Endothelial cell of umbilical vein (primary cell): ENCODE results near the gene POGZ. TPM values are rescaled to one million over a fixed set of nuclear protein-coding genes. Genes with fewer than 3 reads are reported as not detected.

ENCODE experiments used
- BruUV-seq: library from RNA; stranded (reverse); fragments of 400-500 nt; replicated peaks from 2 replicates; lab custom pipeline; 2021; lab: Mats Ljungman, UMichigan
- CTCF ChIA-PET: fragments of 300-600, 350-600 bp; sonication (Branson Sonifier 250); formaldehyde crosslinking; loops from one replicate; lab custom pipeline; 2021; ENCODE audit warnings: antibody characterized with exemption, inconsistent platforms; lab: Charles Lee
- POLR2A ChIA-PET: fragments of 300-600, 350-600 bp; sonication (Branson Sonifier 250); formaldehyde crosslinking; loops from one replicate; lab custom pipeline; 2021; ENCODE audit warnings: antibody characterized with exemption, inconsistent platforms; lab: Charles Lee
- DNase-seq: peaks from one replicate; pipeline ENCODE4 v3.0.0-alpha.2; 2011; ENCODE audit warnings: low read depth, low spot score
- FAIRE-seq: peaks from 2 replicates; lab custom pipeline; 2011; peaks lifted over from hg19 to GRCh38; lab: Jason Lieb, UNC
- H2AFZ ChIP-seq: 2 replicates; pipeline ENCODE4 v1.6.0; 2012; ENCODE audit warnings: low read depth, low read length, control low read depth, inconsistent platforms
- H3K27ac ChIP-seq: 2 replicates; pipeline ENCODE4 v1.5.1; 2011; ENCODE audit warnings: low read depth, mild to moderate bottlenecking, control low read depth, low read length, moderate library complexity; ENCODE audit not compliant: insufficient read depth
- H3K27me3 ChIP-seq, 2 experiments: 2 replicates each; pipeline versions ENCODE4 v1.6.0 to v1.6.1; 2011; ENCODE audit warnings: low read length in 2 of 2, mixed read lengths in 1 of 2; ENCODE audit not compliant: control insufficient read depth in 2 of 2, insufficient read depth in 2 of 2
- H3K36me3 ChIP-seq, 2 experiments: 2 replicates in 1 of 2; 3 replicates in 1 of 2; pipeline ENCODE4 v1.5.1; 2011; ENCODE audit warnings: low read length in 2 of 2, mild to moderate bottlenecking in 1 of 2, moderate library complexity in 1 of 2; ENCODE audit not compliant: control insufficient read depth in 2 of 2, insufficient read depth in 2 of 2; ENCODE audit errors: extremely low read depth in 1 of 2
- H3K4me1 ChIP-seq: 3 replicates; pipeline ENCODE4 v1.5.1; 2011; ENCODE audit warnings: mild to moderate bottlenecking, low read length; ENCODE audit not compliant: control insufficient read depth, insufficient read depth; ENCODE audit errors: extremely low read depth
- H3K4me2 ChIP-seq: 2 replicates; pipeline ENCODE4 v1.6.1; 2011; ENCODE audit warnings: low read length, control low read depth, mixed read lengths; ENCODE audit not compliant: insufficient read depth
- H3K4me3 ChIP-seq, 3 experiments: fragments of 200-600 bp in 1 of 3; sonication (generic), shearing (Covaris generic) in 1 of 3; replicated peaks in 1 of 3; 2 replicates each; pipeline ENCODE4 v1.5.1; 2011 to 2016; ENCODE audit warnings: control low read depth in 3 of 3, low read length in 3 of 3, mild to moderate bottlenecking in 2 of 3, inconsistent platforms in 1 of 3, low read depth in 1 of 3, moderate library complexity in 1 of 3; ENCODE audit not compliant: insufficient read depth in 1 of 3
- H3K79me2 ChIP-seq: 2 replicates; pipeline ENCODE4 v1.6.0; 2012; ENCODE audit warnings: low read length, inconsistent platforms; ENCODE audit not compliant: control insufficient read depth, insufficient read depth
- H3K9ac ChIP-seq: replicated peaks from 2 replicates; pipeline ENCODE3; 2011; ENCODE audit warnings: low read length, control low read depth; ENCODE audit not compliant: insufficient read depth; ENCODE audit errors: extremely low read depth
- H3K9me1 ChIP-seq: replicated peaks from 3 replicates; pipeline ENCODE4 v1.6.0; 2011; ENCODE audit warnings: mild to moderate bottlenecking, low read length; ENCODE audit not compliant: control insufficient read depth, insufficient read depth; ENCODE audit errors: extremely low read depth
- H3K9me3 ChIP-seq: replicated peaks from 2 replicates; pipeline ENCODE4 v1.5.1; 2012; ENCODE audit warnings: low read length, inconsistent platforms; ENCODE audit not compliant: control insufficient read depth, insufficient read depth
- H4K20me1 ChIP-seq: replicated peaks from 2 replicates; pipeline ENCODE3; 2011; ENCODE audit warnings: mild to moderate bottlenecking, low read length; ENCODE audit not compliant: control insufficient read depth, insufficient read depth; ENCODE audit errors: extremely low read depth
- EZH2 ChIP-seq: IDR thresholded peaks from 2 replicates; pipeline ENCODE4 v1.6.1; 2012; ENCODE audit warnings: borderline replicate concordance, low read depth, mild to moderate bottlenecking, moderate library complexity, low read length, inconsistent platforms; ENCODE audit not compliant: severe bottlenecking
- FOS ChIP-seq: IDR thresholded peaks from 2 replicates; pipeline ENCODE4 v1.6.1; 2011; ENCODE audit warnings: mild to moderate bottlenecking, low read length, moderate library complexity, borderline replicate concordance; ENCODE audit not compliant: insufficient read depth
- GATA2 ChIP-seq: IDR thresholded peaks from 2 replicates; pipeline ENCODE4 v1.7.0; 2011; ENCODE audit warnings: low read depth, mild to moderate bottlenecking, moderate library complexity, mixed read lengths, low read length; ENCODE audit not compliant: insufficient read length, insufficient read depth
- JUN ChIP-seq: IDR thresholded peaks from 2 replicates; pipeline ENCODE4 v1.6.1; 2011; ENCODE audit warnings: borderline replicate concordance, low read depth; ENCODE audit not compliant: insufficient read length, insufficient read depth
- MYC ChIP-seq: IDR thresholded peaks from one replicate; pipeline ENCODE4 v1.6.1; 2011; ENCODE audit warnings: mild to moderate bottlenecking, low read depth, low read length
- POLR2A ChIP-seq: IDR thresholded peaks from 2 replicates; pipeline ENCODE4 v1.6.1; 2012; ENCODE audit warnings: low read depth, mild to moderate bottlenecking, control low read depth, low read length
- POLR2AphosphoS5 ChIP-seq: IDR thresholded peaks from 2 replicates; pipeline ENCODE4 v1.6.1; 2012; ENCODE audit warnings: low read depth, mild to moderate bottlenecking, control low read depth, low read length, moderate library complexity; ENCODE audit not compliant: insufficient read depth
- dilution Hi-C: fragments of 300-500 bp; cut with MboI; formaldehyde crosslinking; loops from one replicate; pipeline ENCODE4 v1.15.0; 2019; ENCODE audit warnings: low sequenced_read_pairs; ENCODE audit not compliant: extremely low pct_ligation_motif_present
- intact Hi-C: fragments of 100-400 bp; cut with micrococcal nuclease; formaldehyde crosslinking; loops from one replicate; pipeline ENCODE4 v1.10.0; 2022
- polyA plus RNA-seq, 4 experiments: library from polyadenylated mRNA; depleted of rRNA in 3 of 4; stranded (reverse) in 3 of 4; unstranded in 1 of 4; fragments of >200 nt; gene quantifications; 2 replicates each; pipeline versions ENCODE4 v1.2.1 to v1.2.3, GENCODE V29; 2011 to 2012; ENCODE audit warnings: missing spikeins in 1 of 4
- total RNA-seq: library from RNA; stranded (reverse); gene quantifications from 2 replicates; pipeline ENCODE4 v1.2.3, GENCODE V29; 2021
- TF ChIP-seq, protein P1 (sequence below), 2 donors: IDR thresholded peaks; 1 replicate in 1 of 2; 2 replicates in 1 of 2; pipeline ENCODE4 v1.5.1; 2011; ENCODE audit warnings: low read length in 2 of 2, mild to moderate bottlenecking in 2 of 2, moderate library complexity in 2 of 2, control low read depth in 1 of 2, inconsistent platforms in 1 of 2, low read depth in 1 of 2; ENCODE audit not compliant: insufficient read depth in 1 of 2; ENCODE audit errors: extremely low read depth in 1 of 2
- TF ChIP-seq, protein P2 (sequence below): IDR thresholded peaks from 2 replicates; pipeline ENCODE4 v1.6.1; 2011; ENCODE audit not compliant: insufficient read depth, insufficient read length

POGZ gene
- total and polyA plus RNA-seq, 2 donors (not counting 3 experiments of a cell fraction or from before 2014, with no cell fraction given) = 50.7 to 96.7 TPM

DNA sequence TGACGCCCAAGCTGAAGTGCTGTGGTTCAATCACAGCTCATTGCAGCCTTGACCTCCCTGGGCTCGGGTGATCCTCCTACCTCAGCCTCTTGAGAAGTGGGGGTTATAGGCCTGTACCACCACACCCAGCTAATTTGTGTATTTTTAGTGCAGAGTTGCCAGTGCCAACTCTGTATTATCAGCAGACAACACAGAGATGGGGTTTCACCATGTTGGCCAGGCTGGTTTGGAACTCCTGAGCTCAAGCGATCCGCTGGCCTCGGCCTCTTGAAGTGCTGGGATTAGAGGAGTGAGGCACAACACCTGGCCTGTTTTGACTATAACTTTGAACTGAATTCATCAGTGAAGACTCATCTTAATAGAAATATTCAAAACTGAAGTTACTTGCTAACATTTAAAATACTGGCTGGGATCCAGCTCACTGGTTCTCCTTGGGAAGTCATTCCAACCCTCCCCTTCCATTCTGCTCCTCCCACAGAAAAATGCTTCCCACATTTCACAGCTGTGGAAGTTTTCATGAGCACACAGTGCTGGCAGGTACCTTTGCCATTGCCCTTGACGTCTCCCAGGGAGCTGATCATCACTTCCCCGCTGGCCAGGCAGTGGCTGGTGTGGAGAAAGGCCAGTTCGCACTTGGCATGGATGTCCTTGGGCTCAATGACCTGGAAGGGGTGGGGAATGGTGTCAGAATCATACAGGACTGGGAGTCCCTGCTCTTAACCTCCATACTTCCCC, 91.5 kb downstream of the POGZ start:
- no peaks in the 10 kb centered on the region for H4K20me1 ChIP-seq
- FAIRE-seq = no peak
- peaks cover 8% of the 10 kb centered on the region for H3K4me1 ChIP-seq
- H3K4me2 ChIP-seq = no peak overlapping the region
- H3K27ac ChIP-seq = no peak overlapping the region
- TF ChIP-seq, protein P1, sequence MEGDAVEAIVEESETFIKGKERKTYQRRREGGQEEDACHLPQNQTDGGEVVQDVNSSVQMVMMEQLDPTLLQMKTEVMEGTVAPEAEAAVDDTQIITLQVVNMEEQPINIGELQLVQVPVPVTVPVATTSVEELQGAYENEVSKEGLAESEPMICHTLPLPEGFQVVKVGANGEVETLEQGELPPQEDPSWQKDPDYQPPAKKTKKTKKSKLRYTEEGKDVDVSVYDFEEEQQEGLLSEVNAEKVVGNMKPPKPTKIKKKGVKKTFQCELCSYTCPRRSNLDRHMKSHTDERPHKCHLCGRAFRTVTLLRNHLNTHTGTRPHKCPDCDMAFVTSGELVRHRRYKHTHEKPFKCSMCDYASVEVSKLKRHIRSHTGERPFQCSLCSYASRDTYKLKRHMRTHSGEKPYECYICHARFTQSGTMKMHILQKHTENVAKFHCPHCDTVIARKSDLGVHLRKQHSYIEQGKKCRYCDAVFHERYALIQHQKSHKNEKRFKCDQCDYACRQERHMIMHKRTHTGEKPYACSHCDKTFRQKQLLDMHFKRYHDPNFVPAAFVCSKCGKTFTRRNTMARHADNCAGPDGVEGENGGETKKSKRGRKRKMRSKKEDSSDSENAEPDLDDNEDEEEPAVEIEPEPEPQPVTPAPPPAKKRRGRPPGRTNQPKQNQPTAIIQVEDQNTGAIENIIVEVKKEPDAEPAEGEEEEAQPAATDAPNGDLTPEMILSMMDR (IDR thresholded peaks at IDR 0.05; ENCODE audit: extremely low read depth in 1 of 2, insufficient read depth in 1 of 2, low read depth in 1 of 2, low read length in 2 of 2) = no peak
- TF ChIP-seq JUN (no peak), FOS (no peak), POLR2AphosphoS5 (no peak), GATA2 (no peak), POLR2A (no peak), EZH2 (no peak), MYC (no peak)
- TF ChIP-seq, protein P2, sequence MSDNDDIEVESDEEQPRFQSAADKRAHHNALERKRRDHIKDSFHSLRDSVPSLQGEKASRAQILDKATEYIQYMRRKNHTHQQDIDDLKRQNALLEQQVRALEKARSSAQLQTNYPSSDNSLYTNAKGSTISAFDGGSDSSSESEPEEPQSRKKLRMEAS = no peak
- no peak for DNase-seq
- no peaks in the 10 kb centered on the region for H3K9me1 ChIP-seq
- H3K79me2 ChIP-seq = no peaks in the 10 kb centered on the region
- no TSS peak for BruUV-seq
- ChIA-PET CTCF (interaction anchor here (1.0 to 1.1 kb wide), 2 partner anchors 8 to 67 kb away, joined by 3 read pairs; no protein-coding TSS in a partner anchor), POLR2A (no interaction called here)
- no peaks in the 10 kb centered on the region for H3K9me3 ChIP-seq
- no peak overlapping the region for H3K4me3 ChIP-seq
- H3K36me3 ChIP-seq = no peaks in the 10 kb centered on the region
- no peaks in the 10 kb centered on the region for H3K27me3 ChIP-seq
- dilution Hi-C loops (no loop called here), intact Hi-C loops (no loop called here)
- no peak overlapping the region for H3K9ac ChIP-seq
- H2AFZ ChIP-seq = no peak overlapping the region
